A673 (cell line): ENCODE results near the gene TBCEL.

ENCODE experiments used
- CTCF ChIP-seq: fragments of 300-800, 200-600 bp; sonication (generic); conservative IDR thresholded peaks from 2 replicates; pipeline ENCODE4 v1.5.1; 2017; ENCODE audit warnings: low read depth, mild to moderate bottlenecking, antibody characterized with exemption, low read length, moderate library complexity, mixed read lengths
- EZH2 ChIP-seq: fragments of 200-600 bp; sonication (generic); IDR thresholded peaks from 2 replicates; pipeline ENCODE4 v1.6.1; 2017; ENCODE audit warnings: borderline replicate concordance, low read depth, mild to moderate bottlenecking, mixed read lengths, antibody characterized with exemption, low read length; ENCODE audit not compliant: poor library complexity, severe bottlenecking

DNA sequence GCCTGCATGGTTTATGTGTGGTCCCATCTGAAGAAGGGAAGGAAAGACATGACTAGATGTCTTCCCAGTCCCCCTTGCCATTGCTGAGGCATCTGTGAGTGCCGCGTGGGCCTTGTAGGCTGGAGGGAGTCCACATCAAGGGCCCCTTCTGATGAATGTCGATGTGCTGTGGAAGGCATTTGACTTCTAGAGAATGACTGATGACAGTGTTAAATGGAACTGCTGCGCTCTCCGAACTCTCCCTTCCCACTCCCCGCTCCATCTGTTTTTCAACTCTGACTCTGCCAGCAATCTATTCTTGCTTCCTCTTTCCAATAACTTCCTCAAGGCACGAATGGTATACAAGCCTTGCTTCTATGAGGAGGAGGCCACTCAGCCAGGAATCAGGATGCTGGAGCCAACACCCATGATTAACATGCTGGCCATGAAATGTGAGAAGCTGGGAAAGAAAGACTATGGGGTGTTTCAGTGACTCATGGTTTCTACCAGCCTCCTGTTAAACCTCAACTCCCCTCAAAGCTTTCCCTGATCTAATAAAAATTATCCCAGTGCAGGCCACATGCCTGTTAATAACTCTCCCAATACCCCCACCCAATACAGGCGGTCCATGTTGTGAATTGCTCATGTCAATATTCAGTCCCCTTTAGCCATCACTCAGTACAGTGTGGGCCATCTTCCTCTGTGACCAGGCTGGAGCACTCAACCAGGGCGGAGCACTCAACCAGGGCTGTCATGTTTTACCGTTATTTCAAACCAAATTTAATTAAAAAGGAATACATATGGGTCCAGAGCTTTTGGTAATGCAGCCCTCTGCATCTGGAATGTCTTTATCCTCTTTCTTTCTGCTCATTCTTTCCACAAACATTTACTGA lies 46.4 kb upstream of the TBCEL start:
- TF ChIP-seq CTCF, result no peak
- TF ChIP-seq EZH2, result no peak
